ENCODE measurements around the gene CCDC183. TPM values are rescaled to one million over a fixed set of nuclear protein-coding genes. Genes with fewer than 3 reads are reported as not detected.

CCDC183 gene
- total RNA-seq, 1 donor from 2014 or later, result 0.52 TPM

DNA sequence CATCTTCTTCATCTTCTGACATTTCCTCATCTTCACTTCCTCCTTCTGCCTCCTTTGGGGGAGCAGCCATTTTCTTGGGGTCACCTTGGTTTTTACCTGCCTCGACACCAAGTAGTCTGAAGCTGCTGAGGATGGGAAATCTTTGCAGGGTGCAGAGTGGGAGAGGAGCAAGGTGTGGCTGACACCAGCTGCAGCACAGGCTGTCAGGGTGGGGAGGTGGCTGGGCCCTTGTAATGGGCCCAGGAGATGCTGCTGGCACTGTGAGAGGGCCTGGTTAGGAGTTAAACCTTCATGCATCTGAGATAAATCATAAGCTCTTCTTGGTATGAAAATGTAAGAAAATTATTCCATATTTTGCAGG lies 19.3 kb downstream of the CCDC183 start:
- Mint-ChIP-seq H3K27me3 (ENCODE audit: insufficient read depth) (no peaks in the 10 kb centered on the region), H3K9me3 (no peaks in the 10 kb centered on the region), H3K36me3 (ENCODE audit: low read depth) (peaks cover 31% of the 10 kb centered on the region), H3K4me3 (no peak overlapping the region), H3K27ac (no peak overlapping the region), H3K4me1 (ENCODE audit: low read depth) (peaks cover 34% of the 10 kb centered on the region)
- intact Hi-C loops (cut with micrococcal nuclease), result no loop called here
- no peak for DNase-seq (ENCODE audit: low spot score)

- Mint-ChIP-seq H3K9me3 (no peaks in the 10 kb centered on the region), H3K4me3 (no peak overlapping the region), H3K4me1 (ENCODE audit: low read depth) (no peaks in the 10 kb centered on the region), H3K36me3 (ENCODE audit: low read depth) (peaks cover 6% of the 10 kb centered on the region), H3K27ac (no peak overlapping the region), H3K27me3 (ENCODE audit: insufficient read depth) (no peaks in the 10 kb centered on the region)
- no peak for DNase-seq (ENCODE audit: low spot score)
- intact Hi-C loops (cut with micrococcal nuclease), result no loop called here
These were observed 25.1 kb downstream of the CCDC183 start for GRCh38 chr9:136820971-136821825.

- Mint-ChIP-seq H3K4me1 (ENCODE audit: low read depth) (no peaks in the 10 kb centered on the region), H3K9me3 (no peaks in the 10 kb centered on the region), H3K27ac (no peak overlapping the region), H3K36me3 (ENCODE audit: low read depth) (peaks cover 3% of the 10 kb centered on the region), H3K4me3 (no peak overlapping the region), H3K27me3 (ENCODE audit: insufficient read depth) (no peaks in the 10 kb centered on the region)
- DNase-seq (ENCODE audit: low spot score), result no peak
- intact Hi-C loops (cut with micrococcal nuclease), result no loop called here
These were observed 25.8 kb downstream of the CCDC183 start for GRCh38 chr9:136821826-136822544.

DNA sequence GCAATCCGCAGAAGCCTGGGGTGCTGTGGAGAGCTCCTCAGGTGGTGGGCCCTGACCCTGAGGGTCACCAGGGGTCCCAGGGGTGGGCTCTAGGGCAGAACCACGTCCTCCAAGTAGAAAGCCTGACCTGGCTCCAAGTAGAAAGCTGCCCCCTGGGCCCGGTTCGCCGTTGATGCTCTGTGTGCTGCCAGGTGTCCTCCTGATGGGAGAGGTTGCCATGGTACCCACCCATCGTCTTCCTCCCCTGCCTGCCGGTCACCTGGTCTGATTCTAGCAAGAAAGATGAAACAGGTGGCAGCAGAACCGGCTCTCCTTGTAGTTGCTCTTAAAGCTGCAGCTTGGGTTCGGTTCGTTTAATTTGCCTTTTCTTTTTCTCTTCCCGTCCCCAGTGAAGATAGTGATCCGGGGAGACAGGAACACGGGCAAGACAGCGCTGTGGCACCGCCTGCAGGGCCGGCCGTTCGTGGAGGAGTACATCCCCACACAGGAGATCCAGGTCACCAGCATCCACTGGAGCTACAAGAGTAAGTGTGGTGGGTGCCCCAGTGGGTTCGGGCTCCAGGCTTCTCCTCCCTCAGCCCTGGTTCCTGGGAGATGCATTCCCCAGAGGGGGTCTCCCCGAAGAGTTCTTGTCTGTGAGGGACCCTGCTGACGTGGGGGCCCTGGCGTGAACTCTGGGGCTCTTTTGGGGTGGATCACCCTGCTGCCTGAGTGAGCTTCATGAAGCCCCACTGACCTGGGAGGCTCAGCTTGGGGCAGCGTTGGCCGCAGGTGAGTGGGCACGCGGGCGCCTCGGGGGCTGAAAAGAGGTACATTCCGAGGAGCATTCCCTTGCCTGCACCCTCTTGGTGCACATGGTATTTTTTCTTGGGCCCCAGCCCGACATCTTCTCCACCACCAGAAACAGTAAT lies 27.3 kb downstream of the CCDC183 start:
- Mint-ChIP-seq H3K4me1 (ENCODE audit: low read depth) (no peaks in the 10 kb centered on the region), H3K36me3 (ENCODE audit: low read depth) (no peaks in the 10 kb centered on the region), H3K9me3 (no peaks in the 10 kb centered on the region), H3K27me3 (ENCODE audit: insufficient read depth) (no peaks in the 10 kb centered on the region), H3K27ac (no peak overlapping the region), H3K4me3 (no peak overlapping the region)
- intact Hi-C loops (cut with micrococcal nuclease), result no loop called here
- no peak for DNase-seq (ENCODE audit: low spot score)

DNA sequence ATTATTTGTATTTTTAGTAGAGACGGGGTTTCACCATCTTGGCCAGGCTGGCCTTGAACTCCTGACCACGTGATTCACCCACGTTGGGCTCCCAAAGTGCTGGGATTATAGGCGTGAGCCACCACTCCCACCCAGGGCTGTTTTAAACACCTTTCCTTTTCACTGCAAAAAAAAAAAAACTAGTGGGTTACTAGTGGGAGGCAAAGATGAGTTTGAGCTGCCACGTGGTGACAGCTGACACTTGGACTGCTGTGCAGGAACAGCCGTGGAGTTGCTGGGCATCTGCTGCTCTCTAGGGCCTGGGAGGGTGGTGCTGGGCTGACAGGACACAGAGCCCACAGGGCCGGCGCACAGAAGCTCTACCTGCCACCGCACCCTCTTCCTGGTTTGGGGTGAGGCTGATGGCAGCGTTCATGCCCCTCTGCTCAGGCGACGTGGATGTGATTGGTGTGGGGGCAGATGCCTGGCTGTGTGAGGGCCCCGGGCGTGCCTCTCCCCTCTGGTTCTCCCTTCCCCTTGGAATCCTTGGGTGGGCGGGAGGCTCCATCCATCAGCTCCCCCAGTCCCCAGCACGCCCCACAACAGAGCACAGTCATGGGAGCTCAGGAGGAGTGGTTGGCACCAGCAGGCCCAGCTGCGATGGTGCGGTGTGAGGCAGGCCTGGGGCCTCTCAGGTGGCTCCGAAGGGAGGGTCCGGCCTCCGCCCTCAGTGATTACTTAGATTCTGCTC lies 28.5 kb downstream of the CCDC183 start:
- H3K27ac Mint-ChIP-seq, result no peak overlapping the region
- H3K9me3 Mint-ChIP-seq, result no peaks in the 10 kb centered on the region
- no peak for DNase-seq (ENCODE audit: low spot score)
- H3K27me3 Mint-ChIP-seq (ENCODE audit: insufficient read depth), result no peaks in the 10 kb centered on the region
- H3K4me1 Mint-ChIP-seq (ENCODE audit: low read depth), result no peaks in the 10 kb centered on the region
- H3K4me3 Mint-ChIP-seq, result no peak overlapping the region
- H3K36me3 Mint-ChIP-seq (ENCODE audit: low read depth), result peaks cover 3% of the 10 kb centered on the region
- intact Hi-C loops (cut with micrococcal nuclease), result no loop called here

DNA sequence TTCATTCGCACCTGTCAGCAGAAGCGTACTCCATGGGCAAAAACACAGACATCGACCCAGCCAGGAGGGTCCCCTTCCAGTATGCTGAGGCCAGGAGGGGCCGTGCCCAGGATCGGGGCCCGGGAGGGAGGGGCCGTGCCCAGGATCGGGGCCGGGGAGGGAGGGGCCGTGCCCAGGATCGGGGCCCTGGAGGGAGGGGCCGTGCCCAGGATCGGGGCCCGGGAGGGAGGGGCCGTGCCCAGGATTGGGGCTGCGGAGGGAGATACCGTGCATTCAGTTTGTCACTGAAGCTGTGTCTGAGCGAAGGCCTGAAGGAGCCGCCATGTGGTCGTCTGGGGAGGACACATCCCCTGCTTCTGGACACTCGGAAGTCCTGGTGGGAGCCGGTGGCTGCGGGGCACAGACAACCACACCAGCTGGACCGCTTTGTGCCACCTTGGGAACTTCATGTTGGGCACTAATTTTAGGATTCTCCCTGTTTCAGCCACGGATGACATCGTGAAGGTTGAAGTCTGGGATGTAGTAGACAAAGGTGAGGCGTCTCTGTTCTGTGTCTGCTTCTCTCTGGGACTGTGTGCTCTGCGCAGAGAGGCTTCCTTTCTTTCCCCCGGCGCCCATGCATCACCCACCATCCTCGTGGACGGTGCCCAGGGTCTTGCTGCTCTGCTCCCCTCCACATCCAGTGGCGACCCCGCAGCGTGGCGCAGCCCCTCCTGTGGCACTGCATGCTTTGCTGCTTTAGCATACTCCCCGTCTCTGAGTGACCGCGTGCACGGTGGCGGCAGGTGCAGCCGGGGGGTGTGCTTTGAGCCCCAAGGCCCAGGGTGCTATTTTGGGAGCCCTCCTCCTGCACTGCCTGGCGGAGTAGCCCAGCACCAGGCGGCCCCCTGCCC lies 29.4 kb downstream of the CCDC183 start:
- peaks cover 3% of the 10 kb centered on the region for H3K36me3 Mint-ChIP-seq (ENCODE audit: low read depth)
- intact Hi-C loops (cut with micrococcal nuclease), result no loop called here
- no peaks in the 10 kb centered on the region for H3K4me1 Mint-ChIP-seq (ENCODE audit: low read depth)
- no peak overlapping the region for H3K27ac Mint-ChIP-seq
- H3K27me3 Mint-ChIP-seq (ENCODE audit: insufficient read depth), result no peaks in the 10 kb centered on the region
- no peak for DNase-seq (ENCODE audit: low spot score)
- H3K4me3 Mint-ChIP-seq, result no peak overlapping the region
- H3K9me3 Mint-ChIP-seq, result no peaks in the 10 kb centered on the region

GRCh38 chr9:136826188-136826541 lies 30.0 kb downstream of the CCDC183 start:
- intact Hi-C loops (cut with micrococcal nuclease), result no loop called here
- H3K27me3 Mint-ChIP-seq (ENCODE audit: insufficient read depth), result no peaks in the 10 kb centered on the region
- no peaks in the 10 kb centered on the region for H3K4me1 Mint-ChIP-seq (ENCODE audit: low read depth)

DNA sequence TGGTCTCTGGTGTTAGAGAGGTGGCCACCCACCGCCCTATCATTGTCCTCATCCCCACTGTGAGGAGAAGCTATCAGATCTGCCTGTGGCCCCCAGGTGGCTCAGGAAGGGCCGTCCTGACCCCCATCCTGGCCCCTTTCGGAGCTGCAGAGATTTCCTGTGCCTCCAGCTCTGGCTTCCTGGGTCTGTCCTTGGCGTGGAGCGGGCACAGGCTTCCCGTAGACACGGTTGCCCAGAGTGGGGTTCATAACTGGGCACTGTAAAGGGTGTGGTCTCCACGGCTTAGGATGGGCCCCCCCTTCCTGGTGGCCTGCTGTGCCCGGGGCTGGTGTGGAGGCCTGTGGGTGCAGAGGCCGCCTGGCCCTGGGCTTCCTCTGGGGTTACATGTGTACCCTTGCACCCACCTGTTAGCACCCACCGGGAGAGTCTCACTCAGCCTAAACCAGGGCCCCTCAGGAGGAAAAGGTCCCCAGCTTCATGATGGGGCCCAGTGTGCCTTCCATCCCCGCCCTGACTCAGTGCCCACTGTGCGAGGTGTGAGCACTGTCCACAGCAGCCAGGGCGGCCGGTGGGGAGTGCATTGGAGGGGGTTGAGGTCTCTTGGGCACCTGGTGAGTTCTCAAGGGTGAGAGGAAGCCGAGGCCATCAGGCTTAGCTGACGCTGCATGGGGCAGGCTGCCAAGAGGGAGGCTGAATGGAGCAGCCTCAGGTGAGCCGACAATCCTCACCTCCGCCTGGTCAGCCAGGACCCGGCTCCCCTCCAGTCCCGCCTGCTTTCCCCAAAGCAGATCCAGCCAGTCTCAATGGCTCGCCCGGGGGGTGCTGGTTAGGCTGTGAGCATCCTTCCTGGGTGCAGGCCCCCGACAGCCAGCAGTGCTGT lies 30.8 kb downstream of the CCDC183 start:
- intact Hi-C loops (cut with micrococcal nuclease), result no loop called here
- H3K4me1 Mint-ChIP-seq (ENCODE audit: low read depth), result no peaks in the 10 kb centered on the region
- H3K4me3 Mint-ChIP-seq, result no peak overlapping the region
- H3K27me3 Mint-ChIP-seq (ENCODE audit: insufficient read depth), result no peaks in the 10 kb centered on the region
- no peak overlapping the region for H3K27ac Mint-ChIP-seq
- H3K36me3 Mint-ChIP-seq (ENCODE audit: low read depth), result peaks cover 3% of the 10 kb centered on the region
- H3K9me3 Mint-ChIP-seq, result no peaks in the 10 kb centered on the region
- no peak for DNase-seq (ENCODE audit: low spot score)

More at GRCh38 chr9:136826188-136826541, 30.0 kb downstream of the CCDC183 start:
- Mint-ChIP-seq H3K27ac (no peak overlapping the region), H3K36me3 (ENCODE audit: low read depth) (peaks cover 3% of the 10 kb centered on the region), H3K4me3 (no peak overlapping the region), H3K9me3 (no peaks in the 10 kb centered on the region)
- DNase-seq (ENCODE audit: low spot score), result no peak

GRCh38 chr9:136827794-136828473 lies 31.8 kb downstream of the CCDC183 start:
- H3K9me3 Mint-ChIP-seq, result no peaks in the 10 kb centered on the region
- no peaks in the 10 kb centered on the region for H3K27me3 Mint-ChIP-seq (ENCODE audit: insufficient read depth)
- intact Hi-C loops (cut with micrococcal nuclease), result no loop called here

GRCh38 chr9:136828474-136829140 lies 32.5 kb downstream of the CCDC183 start:
- no peaks in the 10 kb centered on the region for H3K27me3 Mint-ChIP-seq (ENCODE audit: insufficient read depth)
- H3K27ac Mint-ChIP-seq, result no peak overlapping the region
- H3K4me1 Mint-ChIP-seq (ENCODE audit: low read depth), result no peaks in the 10 kb centered on the region
- no peak for DNase-seq (ENCODE audit: low spot score)
- intact Hi-C loops (cut with micrococcal nuclease), result no loop called here
- H3K4me3 Mint-ChIP-seq, result no peak overlapping the region
- H3K9me3 Mint-ChIP-seq, result no peaks in the 10 kb centered on the region
- peaks cover 3% of the 10 kb centered on the region for H3K36me3 Mint-ChIP-seq (ENCODE audit: low read depth)

More at GRCh38 chr9:136827794-136828473, 31.8 kb downstream of the CCDC183 start:
- H3K27ac Mint-ChIP-seq, result no peak overlapping the region
- H3K4me3 Mint-ChIP-seq, result no peak overlapping the region
- H3K4me1 Mint-ChIP-seq (ENCODE audit: low read depth), result no peaks in the 10 kb centered on the region
- peaks cover 3% of the 10 kb centered on the region for H3K36me3 Mint-ChIP-seq (ENCODE audit: low read depth)
- no peak for DNase-seq (ENCODE audit: low spot score)
